Esophagus squamous epithelium (tissue), 4 donors: ENCODE data around the gene NCBP3.

ENCODE experiments used
- CTCF ChIP-seq, 6 experiments: fragments of 450-650 bp in 4 of 6; fragments of 200-600 bp in 2 of 6; sonication (generic) in 2 of 6; IDR thresholded peaks; one replicate each; pipeline ENCODE4 v1.5.1; 2016 to 2019; ENCODE audit warnings: antibody characterized with exemption in 6 of 6, mild to moderate bottlenecking in 4 of 6, moderate library complexity in 4 of 6
- POLR2A ChIP-seq, 4 donors: fragments of 450-650 bp; IDR thresholded peaks; one replicate each; pipeline ENCODE4 v1.6.1; 2017; ENCODE audit warnings: antibody characterized with exemption in 4 of 4, mild to moderate bottlenecking in 4 of 4, moderate library complexity in 3 of 4

- TF ChIP-seq POLR2A (IDR thresholded peaks at IDR 0.05) (no peak), CTCF (IDR thresholded peaks at IDR 0.05) (no peak)
These were observed 29.3 kb upstream of the NCBP3 start for GRCh38 chr17:3875317-3875716.
